Adrenal gland (tissue), 5 donors: ENCODE results near the gene PRPS2.

Experiments
- CTCF ChIP-seq, 6 experiments: fragments of 450-650 bp in 4 of 6; fragments of 200-600 bp in 2 of 6; sonication (generic) in 1 of 6; IDR thresholded peaks; 1 replicate in 5 of 6; 2 replicates in 1 of 6; pipeline versions ENCODE4 v1.5.1 to v1.8.0; 2016 to 2021; ENCODE audit warnings: antibody characterized with exemption in 6 of 6, mild to moderate bottlenecking in 2 of 6, moderate library complexity in 1 of 6
- POLR2A ChIP-seq, 2 donors: fragments of 450-650 bp; IDR thresholded peaks; one replicate each; pipeline ENCODE4 v1.6.1; 2017; ENCODE audit warnings: antibody characterized with exemption in 2 of 2, mild to moderate bottlenecking in 2 of 2, moderate library complexity in 1 of 2
- donor health status: DM: no; HTN: no; CAD: no.

DNA sequence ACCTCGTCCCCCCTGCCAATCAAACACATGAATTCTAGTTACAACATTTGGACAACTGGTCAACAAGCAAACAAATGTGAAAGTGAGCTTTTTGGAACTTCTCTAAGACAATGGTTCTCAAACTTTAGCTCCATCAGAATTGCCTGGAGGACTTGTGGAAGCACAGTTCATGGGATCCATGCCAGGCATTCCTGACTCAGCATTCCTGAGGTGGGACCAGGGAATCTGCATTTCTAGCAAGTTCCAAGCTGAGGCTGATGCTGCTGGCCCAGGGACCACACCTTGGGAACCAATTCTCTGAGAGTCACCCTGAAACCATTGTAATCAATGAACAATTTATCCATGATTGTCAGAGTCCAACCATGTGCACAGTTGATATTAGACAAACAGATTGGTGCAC, 43.8 kb upstream of the PRPS2 start:
- TF ChIP-seq CTCF (IDR thresholded peaks at IDR 0.05): no peak
- no peak for TF ChIP-seq POLR2A (IDR thresholded peaks at IDR 0.05)
